ENCODE data around the gene UCN3. TPM values are rescaled to one million over a fixed set of nuclear protein-coding genes. Genes with fewer than 3 reads are reported as not detected.

UCN3 gene
- total and polyA plus RNA-seq, 10 of the 15 experiments (the other 5 are each of a cell fraction or from before 2014, with no cell fraction given), result not detected

DNA sequence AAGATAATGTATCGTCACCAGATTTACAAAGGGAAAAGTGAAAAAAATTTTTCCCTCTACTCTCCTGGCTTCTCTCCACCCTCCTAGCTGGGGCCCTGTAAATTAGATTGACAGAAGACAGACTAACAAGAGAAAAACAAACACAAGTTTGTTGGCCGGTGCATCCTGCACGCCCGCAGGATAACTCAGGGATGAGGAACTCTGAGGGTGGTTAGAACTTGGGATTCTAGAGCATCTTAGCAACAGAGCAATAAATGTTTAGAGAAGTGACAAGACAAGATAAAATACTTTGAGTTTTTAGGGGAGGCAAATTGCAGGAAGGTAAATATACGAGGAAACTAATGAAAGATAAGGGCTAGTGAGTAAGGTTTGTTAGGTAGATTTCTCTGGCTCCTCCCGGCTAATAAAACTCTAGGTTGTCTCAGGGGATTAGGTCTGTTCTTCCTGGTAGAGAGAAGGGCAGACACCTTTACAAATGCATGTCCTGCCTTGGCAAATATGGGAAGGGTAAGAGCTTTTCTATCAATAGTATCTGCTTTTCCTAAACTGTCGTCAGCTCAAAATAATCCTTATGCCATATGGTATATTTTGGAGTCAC lies 4.3 kb upstream of the UCN3 start (continued):
- TF ChIP-seq KAT2A (conservative IDR thresholded peaks at IDR 0.05; ENCODE audit: control insufficient read depth, low read depth, low read length), result no peak
- TF ChIP-seq, protein P1, sequence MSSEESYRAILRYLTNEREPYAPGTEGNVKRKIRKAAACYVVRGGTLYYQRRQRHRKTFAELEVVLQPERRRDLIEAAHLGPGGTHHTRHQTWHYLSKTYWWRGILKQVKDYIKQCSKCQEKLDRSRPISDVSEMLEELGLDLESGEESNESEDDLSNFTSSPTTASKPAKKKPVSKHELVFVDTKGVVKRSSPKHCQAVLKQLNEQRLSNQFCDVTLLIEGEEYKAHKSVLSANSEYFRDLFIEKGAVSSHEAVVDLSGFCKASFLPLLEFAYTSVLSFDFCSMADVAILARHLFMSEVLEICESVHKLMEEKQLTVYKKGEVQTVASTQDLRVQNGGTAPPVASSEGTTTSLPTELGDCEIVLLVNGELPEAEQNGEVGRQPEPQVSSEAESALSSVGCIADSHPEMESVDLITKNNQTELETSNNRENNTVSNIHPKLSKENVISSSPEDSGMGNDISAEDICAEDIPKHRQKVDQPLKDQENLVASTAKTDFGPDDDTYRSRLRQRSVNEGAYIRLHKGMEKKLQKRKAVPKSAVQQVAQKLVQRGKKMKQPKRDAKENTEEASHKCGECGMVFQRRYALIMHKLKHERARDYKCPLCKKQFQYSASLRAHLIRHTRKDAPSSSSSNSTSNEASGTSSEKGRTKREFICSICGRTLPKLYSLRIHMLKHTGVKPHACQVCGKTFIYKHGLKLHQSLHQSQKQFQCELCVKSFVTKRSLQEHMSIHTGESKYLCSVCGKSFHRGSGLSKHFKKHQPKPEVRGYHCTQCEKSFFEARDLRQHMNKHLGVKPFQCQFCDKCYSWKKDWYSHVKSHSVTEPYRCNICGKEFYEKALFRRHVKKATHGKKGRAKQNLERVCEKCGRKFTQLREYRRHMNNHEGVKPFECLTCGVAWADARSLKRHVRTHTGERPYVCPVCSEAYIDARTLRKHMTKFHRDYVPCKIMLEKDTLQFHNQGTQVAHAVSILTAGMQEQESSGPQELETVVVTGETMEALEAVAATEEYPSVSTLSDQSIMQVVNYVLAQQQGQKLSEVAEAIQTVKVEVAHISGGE (CRISPR knock-in tag; IDR thresholded peaks at IDR 0.05), result no peak

DNA sequence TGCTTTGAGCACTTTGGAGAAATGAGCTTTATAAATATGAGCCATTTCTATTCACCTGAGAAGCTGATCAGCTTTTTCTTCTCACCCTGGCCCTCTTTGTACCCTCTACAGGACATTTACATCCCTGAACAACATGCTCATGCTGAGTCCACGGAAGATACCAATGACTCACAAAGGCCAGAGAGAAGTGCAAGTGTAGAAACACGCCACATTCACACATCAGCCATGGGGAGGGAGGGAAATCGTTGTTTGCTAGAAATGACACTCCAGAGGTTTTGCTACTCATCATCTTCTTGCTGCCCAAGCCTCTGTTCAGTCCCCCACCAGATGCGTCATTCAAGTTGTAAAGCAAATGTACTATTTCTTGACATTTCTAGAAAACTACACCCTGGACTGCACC lies 2.8 kb upstream of the UCN3 start:
- TF ChIP-seq CREB1 (IDR thresholded peaks at IDR 0.05; ENCODE audit: low read depth) (no peak), TCF3 (IDR thresholded peaks at IDR 0.05; ENCODE audit: borderline replicate concordance, insufficient read depth, low read depth, low read length) (no peak), BACH1 (IDR thresholded peaks at IDR 0.05; ENCODE audit: borderline replicate concordance) (no peak), RAD21 (IDR thresholded peaks at IDR 0.05; ENCODE audit: insufficient read depth, low read depth, low read length) (no peak), ASH2L (IDR thresholded peaks at IDR 0.05; ENCODE audit: borderline replicate concordance, low read depth) (no peak), POLR2AphosphoS2 (IDR thresholded peaks at IDR 0.05; ENCODE audit: low read depth, low read length) (no peak), RAD51 (IDR thresholded peaks at IDR 0.05) (no peak)
- TF ChIP-seq, protein P2, sequence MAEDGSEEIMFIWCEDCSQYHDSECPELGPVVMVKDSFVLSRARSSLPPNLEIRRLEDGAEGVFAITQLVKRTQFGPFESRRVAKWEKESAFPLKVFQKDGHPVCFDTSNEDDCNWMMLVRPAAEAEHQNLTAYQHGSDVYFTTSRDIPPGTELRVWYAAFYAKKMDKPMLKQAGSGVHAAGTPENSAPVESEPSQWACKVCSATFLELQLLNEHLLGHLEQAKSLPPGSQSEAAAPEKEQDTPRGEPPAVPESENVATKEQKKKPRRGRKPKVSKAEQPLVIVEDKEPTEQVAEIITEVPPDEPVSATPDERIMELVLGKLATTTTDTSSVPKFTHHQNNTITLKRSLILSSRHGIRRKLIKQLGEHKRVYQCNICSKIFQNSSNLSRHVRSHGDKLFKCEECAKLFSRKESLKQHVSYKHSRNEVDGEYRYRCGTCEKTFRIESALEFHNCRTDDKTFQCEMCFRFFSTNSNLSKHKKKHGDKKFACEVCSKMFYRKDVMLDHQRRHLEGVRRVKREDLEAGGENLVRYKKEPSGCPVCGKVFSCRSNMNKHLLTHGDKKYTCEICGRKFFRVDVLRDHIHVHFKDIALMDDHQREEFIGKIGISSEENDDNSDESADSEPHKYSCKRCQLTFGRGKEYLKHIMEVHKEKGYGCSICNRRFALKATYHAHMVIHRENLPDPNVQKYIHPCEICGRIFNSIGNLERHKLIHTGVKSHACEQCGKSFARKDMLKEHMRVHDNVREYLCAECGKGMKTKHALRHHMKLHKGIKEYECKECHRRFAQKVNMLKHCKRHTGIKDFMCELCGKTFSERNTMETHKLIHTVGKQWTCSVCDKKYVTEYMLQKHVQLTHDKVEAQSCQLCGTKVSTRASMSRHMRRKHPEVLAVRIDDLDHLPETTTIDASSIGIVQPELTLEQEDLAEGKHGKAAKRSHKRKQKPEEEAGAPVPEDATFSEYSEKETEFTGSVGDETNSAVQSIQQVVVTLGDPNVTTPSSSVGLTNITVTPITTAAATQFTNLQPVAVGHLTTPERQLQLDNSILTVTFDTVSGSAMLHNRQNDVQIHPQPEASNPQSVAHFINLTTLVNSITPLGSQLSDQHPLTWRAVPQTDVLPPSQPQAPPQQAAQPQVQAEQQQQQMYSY (CRISPR knock-in tag; IDR thresholded peaks at IDR 0.05), result no peak
- TF ChIP-seq, protein P3, sequence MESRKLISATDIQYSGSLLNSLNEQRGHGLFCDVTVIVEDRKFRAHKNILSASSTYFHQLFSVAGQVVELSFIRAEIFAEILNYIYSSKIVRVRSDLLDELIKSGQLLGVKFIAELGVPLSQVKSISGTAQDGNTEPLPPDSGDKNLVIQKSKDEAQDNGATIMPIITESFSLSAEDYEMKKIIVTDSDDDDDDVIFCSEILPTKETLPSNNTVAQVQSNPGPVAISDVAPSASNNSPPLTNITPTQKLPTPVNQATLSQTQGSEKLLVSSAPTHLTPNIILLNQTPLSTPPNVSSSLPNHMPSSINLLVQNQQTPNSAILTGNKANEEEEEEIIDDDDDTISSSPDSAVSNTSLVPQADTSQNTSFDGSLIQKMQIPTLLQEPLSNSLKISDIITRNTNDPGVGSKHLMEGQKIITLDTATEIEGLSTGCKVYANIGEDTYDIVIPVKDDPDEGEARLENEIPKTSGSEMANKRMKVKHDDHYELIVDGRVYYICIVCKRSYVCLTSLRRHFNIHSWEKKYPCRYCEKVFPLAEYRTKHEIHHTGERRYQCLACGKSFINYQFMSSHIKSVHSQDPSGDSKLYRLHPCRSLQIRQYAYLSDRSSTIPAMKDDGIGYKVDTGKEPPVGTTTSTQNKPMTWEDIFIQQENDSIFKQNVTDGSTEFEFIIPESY (IDR thresholded peaks at IDR 0.05), result no peak
- ChIA-PET SMC1A (ENCODE audit: uncharacterized antibody, unreplicated experiment) (no interaction called here), RAD21 (ENCODE audit: unreplicated experiment) (no interaction called here), POLR2A (no interaction called here), CTCF (no interaction called here)
- Histone ChIP-seq H3K4me2 (ENCODE audit: control insufficient read depth, insufficient read depth) (no peak overlapping the region), H3K4me1 (ENCODE audit: control insufficient read depth, insufficient read depth, low read length) (no peaks in the 10 kb centered on the region), H3K4me3 (no peak overlapping the region), H3K27ac (ENCODE audit: control insufficient read depth, insufficient read depth) (no peak overlapping the region), H3K9me3 (replicated peaks; ENCODE audit: control insufficient read depth, insufficient read depth, low read length) (no peaks in the 10 kb centered on the region), H3K36me3 (ENCODE audit: control insufficient read depth in 2 of 2, insufficient read depth in 2 of 2, low read length in 1 of 2) (no peaks in the 10 kb centered on the region), H3K9ac (ENCODE audit: control insufficient read depth, insufficient read depth, low read length) (no peak overlapping the region), H3K27me3 (replicated peaks in 1 of 2; ENCODE audit: control insufficient read depth in 2 of 2, insufficient read depth in 2 of 2, low read length in 1 of 2) (no peaks in the 10 kb centered on the region), H2AFZ (ENCODE audit: control insufficient read depth, low read depth, low read length) (no peak overlapping the region), H3K79me2 (ENCODE audit: control insufficient read depth, insufficient read depth, low read length) (no peaks in the 10 kb centered on the region), H4K20me1 (ENCODE audit: control insufficient read depth, insufficient read depth) (no peaks in the 10 kb centered on the region)
- FAIRE-seq (no peak), DNase-seq (ENCODE audit: low read depth, low spot score) (no peak), ATAC-seq (no peak)
- WGBS (ENCODE audit: insufficient coverage, insufficient replicate concordance, low lambda C conversion rate, missing lambda C conversion rate), result 32% methylated on average over 4 of the region's 4 CpGs
- intact Hi-C loops (cut with micrococcal nuclease; ENCODE audit: unreplicated experiment), result no loop called here
- in situ Hi-C loops (cut with MboI), result no loop called here
- no TSS peak for BruUV-seq (replicated peaks)

Measured in GM12878 (cell line).